ENCODE measurements around the gene TMEM179. TPM values are rescaled to one million over a fixed set of nuclear protein-coding genes. Genes with fewer than 3 reads are reported as not detected.

Gene TMEM179
- total and polyA plus RNA-seq, 2 of the 8 experiments (the other 6 are each of a cell fraction or from before 2014, with no cell fraction given) = 2.9 to 4.0 TPM

DNA sequence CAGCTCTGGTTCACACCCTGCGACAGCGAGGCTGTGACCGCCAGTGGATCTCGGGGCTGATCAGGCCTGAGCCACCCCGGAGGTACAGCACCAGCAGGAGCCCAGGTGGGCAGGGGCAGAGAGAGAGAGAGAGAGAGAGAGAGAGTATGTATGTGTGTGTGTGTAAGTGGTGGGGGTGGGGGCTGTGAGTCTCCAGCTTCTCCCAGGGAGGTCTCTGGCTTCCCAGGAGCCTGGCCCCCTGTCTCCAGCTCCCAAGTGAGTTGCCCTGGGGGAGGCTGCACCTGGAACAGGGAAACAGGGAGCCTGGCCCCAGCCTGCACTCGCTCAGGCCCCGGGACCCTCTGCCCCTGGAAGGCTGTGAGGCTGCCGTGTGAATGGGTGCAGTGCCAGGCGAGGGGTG lies 23.1 kb downstream of the TMEM179 start (continued):
- TF ChIP-seq EZH2 (IDR thresholded peaks at IDR 0.05; ENCODE audit: low read depth, low read length, severe bottlenecking) = no peak

Data from H1 (cell line).